ENCODE measurements around the gene ADIPOR1.
A peak's percentile ranks its signal among the peaks of the same experiment; 100 is the strongest.
"Not testable (repeated sequence)": the region's sequence is repeated elsewhere in the genome, so short reads cannot be mapped to it uniquely, and the experiment has no call there.

The ADIPOR1 gene

GRCh38 chr1:202957733-202958543, at the start of gene ADIPOR1:
Gene ADIPOR1, minus strand, starts transcription at chr1:202958312. Its CDS starts 7,242 bp downstream, at chr1:202951070.
- peak; percentile 95 for DNase-seq

- DNase-seq, result peak; percentile 98
Observed at GRCh38 chr1:203006948-203007871, 49.1 kb upstream of the ADIPOR1 start, which contains the start of gene TMEM183A. Gene TMEM183A, plus strand, starts transcription at chr1:203007374. Its CDS starts 92 bp downstream, at chr1:203007466.

GRCh38 chr1:203005395-203006142, 47.5 kb upstream of the ADIPOR1 start:
- DNase-seq, result not testable (repeated sequence)

- no peak for DNase-seq
Observed at GRCh38 chr1:203002951-203003350, 44.8 kb upstream of the ADIPOR1 start.

- no peak for DNase-seq
Observed at GRCh38 chr1:203001986-203002385, 43.9 kb upstream of the ADIPOR1 start.

GRCh38 chr1:203000217-203000944, 42.3 kb upstream of the ADIPOR1 start:
- DNase-seq, result no peak

GRCh38 chr1:202998836-202999750, 41.0 kb upstream of the ADIPOR1 start:
- DNase-seq, result peak; percentile 54

GRCh38 chr1:202994756-202995155, 36.6 kb upstream of the ADIPOR1 start:
- DNase-seq, result no peak

GRCh38 chr1:202991112-202991511, 33.0 kb upstream of the ADIPOR1 start:
- DNase-seq, result no peak

GRCh38 chr1:202989879-202990278, 31.8 kb upstream of the ADIPOR1 start:
- DNase-seq, result no peak

GRCh38 chr1:202987922-202988583, 29.9 kb upstream of the ADIPOR1 start:
- no peak for DNase-seq

GRCh38 chr1:202987255-202987654, 29.1 kb upstream of the ADIPOR1 start:
- no peak for DNase-seq

- not testable (repeated sequence) for DNase-seq
Observed at GRCh38 chr1:202986120-202986519, 28.0 kb upstream of the ADIPOR1 start.

- DNase-seq, result no peak
Observed at GRCh38 chr1:202982715-202983430, 24.8 kb upstream of the ADIPOR1 start.

- no peak for DNase-seq
Observed at GRCh38 chr1:202981939-202982338, 23.8 kb upstream of the ADIPOR1 start.

GRCh38 chr1:202979459-202979858, 21.3 kb upstream of the ADIPOR1 start:
- no peak for DNase-seq

GRCh38 chr1:202976633-202977032, 18.5 kb upstream of the ADIPOR1 start:
- no peak for DNase-seq

- DNase-seq, result no peak
Observed at GRCh38 chr1:202974856-202975255, 16.7 kb upstream of the ADIPOR1 start.

- no peak for DNase-seq
Observed at GRCh38 chr1:202972046-202972445, 13.9 kb upstream of the ADIPOR1 start.

- peak; percentile 57 for DNase-seq
Observed at GRCh38 chr1:202968895-202969295, 10.8 kb upstream of the ADIPOR1 start.
